ENCODE measurements around the gene STK32C. TPM values are rescaled to one million over a fixed set of nuclear protein-coding genes. Genes with fewer than 3 reads are reported as not detected.

STK32C gene
- total and polyA plus RNA-seq, 7 donors: 4.3 to 12.8 (median 8.4) TPM

DNA sequence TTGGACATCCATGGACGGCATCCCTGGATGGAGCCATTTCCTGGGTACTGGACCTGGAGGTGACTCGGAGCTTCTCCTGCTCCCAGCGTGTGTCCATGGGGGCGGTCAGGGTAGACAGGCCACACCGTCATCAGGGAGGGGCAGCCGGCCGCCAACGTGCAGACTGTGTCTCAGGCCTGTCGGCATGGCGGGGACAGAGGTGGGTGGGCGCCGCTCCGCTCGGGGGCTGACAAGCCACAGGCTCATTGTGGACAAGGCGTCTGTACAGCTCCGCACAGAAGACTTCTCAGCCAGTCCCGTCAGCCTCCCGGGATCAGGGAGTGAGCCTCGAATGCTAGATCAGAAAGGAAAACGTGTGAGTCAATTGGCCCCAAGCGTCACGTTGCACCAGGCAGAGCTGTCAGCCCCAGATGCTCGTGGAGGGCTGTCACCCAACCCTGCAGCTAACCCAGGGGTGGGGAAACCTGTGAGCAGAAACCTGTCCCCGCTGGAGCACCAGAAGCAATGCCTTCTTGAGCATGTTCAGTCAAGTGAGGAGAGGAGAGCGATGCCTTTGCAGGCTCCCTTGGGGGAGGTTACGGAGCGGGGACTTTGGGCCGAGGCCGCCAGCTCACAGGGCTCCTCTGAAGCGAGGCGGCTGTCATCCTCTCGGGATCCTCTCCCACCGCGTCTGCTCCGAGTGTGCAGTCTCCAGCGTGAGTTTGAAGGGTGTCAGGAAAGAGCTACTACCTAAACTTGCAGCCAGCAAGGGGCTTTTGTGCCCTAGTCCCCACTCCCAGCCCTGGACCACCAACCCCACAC, 137.0 kb downstream of the STK32C start:
- TF ChIP-seq, protein P1, sequence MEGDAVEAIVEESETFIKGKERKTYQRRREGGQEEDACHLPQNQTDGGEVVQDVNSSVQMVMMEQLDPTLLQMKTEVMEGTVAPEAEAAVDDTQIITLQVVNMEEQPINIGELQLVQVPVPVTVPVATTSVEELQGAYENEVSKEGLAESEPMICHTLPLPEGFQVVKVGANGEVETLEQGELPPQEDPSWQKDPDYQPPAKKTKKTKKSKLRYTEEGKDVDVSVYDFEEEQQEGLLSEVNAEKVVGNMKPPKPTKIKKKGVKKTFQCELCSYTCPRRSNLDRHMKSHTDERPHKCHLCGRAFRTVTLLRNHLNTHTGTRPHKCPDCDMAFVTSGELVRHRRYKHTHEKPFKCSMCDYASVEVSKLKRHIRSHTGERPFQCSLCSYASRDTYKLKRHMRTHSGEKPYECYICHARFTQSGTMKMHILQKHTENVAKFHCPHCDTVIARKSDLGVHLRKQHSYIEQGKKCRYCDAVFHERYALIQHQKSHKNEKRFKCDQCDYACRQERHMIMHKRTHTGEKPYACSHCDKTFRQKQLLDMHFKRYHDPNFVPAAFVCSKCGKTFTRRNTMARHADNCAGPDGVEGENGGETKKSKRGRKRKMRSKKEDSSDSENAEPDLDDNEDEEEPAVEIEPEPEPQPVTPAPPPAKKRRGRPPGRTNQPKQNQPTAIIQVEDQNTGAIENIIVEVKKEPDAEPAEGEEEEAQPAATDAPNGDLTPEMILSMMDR (IDR thresholded peaks at IDR 0.05): no peak
- TF ChIP-seq POLR2A (IDR thresholded peaks at IDR 0.05) (no peak), POLR2AphosphoS5 (IDR thresholded peaks at IDR 0.05) (no peak), EP300 (IDR thresholded peaks at IDR 0.05) (no peak)
- Histone ChIP-seq H3K27me3 (peaks cover 0 to 12% (median 4%) of the 10 kb centered on the region in 3 donors), H3K9me3 (no peaks in the 10 kb centered on the region), H3K36me3 (peaks cover 0 to 24% (median 0%) of the 10 kb centered on the region in 4 donors), H3K27ac (no peak overlapping the region), H3K4me3 (no peak overlapping the region), H3K4me1 (peaks cover 0 to 2% (median under 1%) of the 10 kb centered on the region in 4 donors)
- 76 to 78% methylated on average over 36 of the region's 36 CpGs for WGBS, 2 donors
- intact Hi-C loops (cut with DNase I): no loop called here
- no peak for DNase-seq

GRCh38 chr10:132169766-132170560, 137.8 kb downstream of the STK32C start:
- H3K27me3 ChIP-seq: peaks cover 0 to 6% (median 4%) of the 10 kb centered on the region in 3 donors
- H3K4me3 ChIP-seq: no peak overlapping the region
- TF ChIP-seq, protein P1 (IDR thresholded peaks at IDR 0.05): no peak
- TF ChIP-seq POLR2AphosphoS5 (IDR thresholded peaks at IDR 0.05) (no peak), POLR2A (IDR thresholded peaks at IDR 0.05) (no peak), EP300 (IDR thresholded peaks at IDR 0.05) (no peak)
- intact Hi-C loops (cut with DNase I): no loop called here
- 87% methylated on average over 46 of the region's 46 CpGs for WGBS, 2 donors
- no peaks in the 10 kb centered on the region for H3K4me1 ChIP-seq
- H3K9me3 ChIP-seq: no peaks in the 10 kb centered on the region
- peaks cover 0 to 28% (median 0%) of the 10 kb centered on the region in 4 donors for H3K36me3 ChIP-seq
- no peak for DNase-seq
- no peak overlapping the region for H3K27ac ChIP-seq

DNA sequence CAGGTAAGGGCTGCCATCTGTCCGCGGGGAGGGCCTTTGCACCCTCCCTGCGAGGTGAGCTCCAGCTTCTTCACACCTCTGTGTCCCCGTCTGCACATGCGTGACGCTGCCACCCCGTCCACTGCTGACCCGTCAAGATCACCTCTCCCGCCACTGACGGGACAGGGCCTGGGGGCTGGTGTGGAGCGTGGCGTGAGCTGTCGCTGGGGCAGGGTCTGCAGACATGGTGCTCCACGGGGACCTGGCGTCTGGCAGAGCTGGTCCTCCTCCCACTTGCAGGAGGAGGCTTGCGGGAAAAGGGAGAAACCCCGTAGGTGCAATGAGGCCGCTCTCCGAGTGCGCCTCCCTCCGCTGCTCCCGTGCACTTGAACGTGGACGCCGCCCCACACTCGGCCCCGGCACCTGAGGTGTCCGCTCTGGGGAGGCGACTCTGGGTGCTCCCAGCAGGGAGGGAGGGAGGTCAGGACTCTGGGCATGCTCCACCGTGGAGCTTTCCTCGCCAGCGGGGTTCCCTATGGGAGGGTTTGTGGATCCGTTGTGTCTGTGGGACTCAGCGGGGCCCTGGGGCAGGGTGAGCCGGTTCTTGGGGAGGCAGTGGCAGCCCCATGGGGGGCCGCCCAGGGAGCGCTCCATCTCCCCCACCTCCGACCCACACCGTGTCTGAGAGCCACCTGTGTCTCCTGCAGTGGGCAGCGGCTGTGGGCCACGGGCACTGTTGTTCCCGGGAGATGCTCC, 138.6 kb downstream of the STK32C start:
- TF ChIP-seq EP300 (IDR thresholded peaks at IDR 0.05) (no peak), POLR2AphosphoS5 (IDR thresholded peaks at IDR 0.05) (no peak), POLR2A (IDR thresholded peaks at IDR 0.05) (no peak)
- TF ChIP-seq, protein P1 (IDR thresholded peaks at IDR 0.05): no peak
- DNase-seq: no peak
- intact Hi-C loops (cut with DNase I): no loop called here
- H3K27ac ChIP-seq: no peak overlapping the region
- H3K4me3 ChIP-seq: no peak overlapping the region
- H3K4me1 ChIP-seq: no peaks in the 10 kb centered on the region
- peaks cover 0 to 6% (median 4%) of the 10 kb centered on the region in 3 donors for H3K27me3 ChIP-seq
- no peaks in the 10 kb centered on the region for H3K9me3 ChIP-seq
- 89% methylated on average over 42 of the region's 42 CpGs for WGBS, 2 donors
- H3K36me3 ChIP-seq: peaks cover 0 to 28% (median 0%) of the 10 kb centered on the region in 4 donors

DNA sequence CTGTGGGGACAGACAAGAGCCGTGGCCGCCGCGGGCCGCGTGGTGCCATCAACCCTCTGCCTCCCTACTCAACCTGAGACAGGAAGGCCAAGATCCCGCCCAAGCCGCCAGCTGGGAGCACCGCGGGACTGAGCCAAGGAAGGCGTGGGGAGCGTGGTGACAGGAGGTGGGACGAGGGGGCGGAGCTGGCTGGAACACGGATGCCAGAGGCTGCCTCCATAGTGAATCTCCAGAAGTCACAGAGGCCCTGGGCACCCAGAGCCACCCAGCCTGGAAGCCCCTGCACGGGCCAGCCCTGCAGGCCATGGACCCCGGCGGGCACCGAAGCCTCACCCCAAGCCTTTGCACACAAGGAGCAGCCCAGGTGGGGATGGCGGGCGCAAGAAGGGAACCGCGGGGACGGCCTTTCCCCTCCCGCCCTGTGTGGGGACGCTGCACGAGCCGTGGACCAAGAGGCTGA, 139.1 kb downstream of the STK32C start:
- TF ChIP-seq, protein P1 (IDR thresholded peaks at IDR 0.05): no peak
- TF ChIP-seq POLR2AphosphoS5 (IDR thresholded peaks at IDR 0.05) (no peak), EP300 (IDR thresholded peaks at IDR 0.05) (no peak), POLR2A (IDR thresholded peaks at IDR 0.05) (no peak)
- WGBS, 2 donors: 70 to 78% methylated on average over 28 of the region's 28 CpGs
- intact Hi-C loops (cut with DNase I): no loop called here
- Histone ChIP-seq H3K9me3 (no peaks in the 10 kb centered on the region), H3K27me3 (peaks cover 0 to 6% (median 4%) of the 10 kb centered on the region in 3 donors), H3K4me1 (no peaks in the 10 kb centered on the region), H3K27ac (no peak overlapping the region), H3K36me3 (peaks cover 0 to 28% (median 0%) of the 10 kb centered on the region in 4 donors), H3K4me3 (no peak overlapping the region)
- DNase-seq: no peak
